ENCODE data around the gene PVR.

- TF ChIP-seq ZNF274 (IDR thresholded peaks at IDR 0.05; ENCODE audit: low read depth, low read length), result no peak
- TF ChIP-seq YY1 (IDR thresholded peaks at IDR 0.05; ENCODE audit: insufficient read depth, insufficient read length), result no peak
These were observed 23.3 kb downstream of the PVR start for GRCh38 chr19:44666852-44667556.

Measured in NT2/D1 (cell line).